Measurements from ENCODE around the gene NDP. TPM values are rescaled to one million over a fixed set of nuclear protein-coding genes. Genes with fewer than 3 reads are reported as not detected.
"Not testable (repeated sequence)": the region's sequence is repeated elsewhere in the genome, so short reads cannot be mapped to it uniquely, and the experiment has no call there.

Gene NDP
- total RNA-seq, 1 donor from 2014 or later: not detected

DNA sequence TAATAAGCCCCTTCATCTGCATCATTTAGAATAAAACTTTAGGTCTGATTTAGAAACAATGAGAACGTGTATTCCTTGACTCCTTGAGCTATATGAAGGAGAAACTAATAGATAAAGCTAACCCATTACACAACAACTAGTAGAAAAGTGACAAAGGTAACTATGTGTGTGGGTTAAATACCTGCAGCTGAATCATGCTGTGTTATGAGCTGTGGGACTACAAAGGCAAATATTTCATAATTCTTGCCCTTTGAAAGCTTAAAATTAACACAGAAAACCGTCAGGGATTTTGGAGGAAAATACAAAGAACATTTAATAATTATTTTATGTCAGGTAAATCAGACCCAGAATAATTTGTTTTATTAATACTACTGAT lies 898 bp upstream of the NDP start:
- DNase-seq (no peak), ATAC-seq (no peak)
- intact Hi-C loops (cut with micrococcal nuclease): no loop called here

- DNase-seq: no peak
- intact Hi-C loops (cut with micrococcal nuclease): no loop called here
- ATAC-seq: no peak
These were observed 926 bp downstream of the NDP start for GRCh38 chrX:43971966-43972961.

DNA sequence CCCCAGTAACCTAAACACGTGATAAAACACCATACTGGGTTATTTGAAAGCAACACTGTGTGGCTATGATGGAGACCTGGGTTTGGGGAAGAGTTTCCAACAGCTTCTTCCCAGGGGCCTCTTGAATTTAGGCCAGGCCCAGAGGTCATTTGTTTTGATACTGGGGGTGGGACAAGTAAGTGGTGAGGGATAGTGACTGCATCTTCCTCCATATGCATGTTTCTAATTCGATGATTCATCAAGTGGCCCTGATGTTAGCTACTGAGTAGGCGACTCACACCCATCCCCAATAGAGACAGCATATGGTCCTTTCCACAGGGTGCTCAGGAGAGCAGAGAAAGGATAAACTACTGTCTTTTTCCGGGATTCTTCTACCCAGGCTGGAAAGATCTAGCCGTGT lies 2.7 kb downstream of the NDP start:
- ATAC-seq: no peak
- DNase-seq: no peak
- intact Hi-C loops (cut with micrococcal nuclease): no loop called here

GRCh38 chrX:43969504-43970501 lies 3.4 kb downstream of the NDP start:
- ATAC-seq: no peak

GRCh38 chrX:43968359-43968781 lies 4.8 kb downstream of the NDP start:
- intact Hi-C loops (cut with micrococcal nuclease): no loop called here
- no peak for ATAC-seq

More at GRCh38 chrX:43969504-43970501, 3.4 kb downstream of the NDP start:
- DNase-seq: no peak
- intact Hi-C loops (cut with micrococcal nuclease): no loop called here

GRCh38 chrX:43964936-43965335 lies 8.3 kb downstream of the NDP start:
- intact Hi-C loops (cut with micrococcal nuclease): no loop called here
- DNase-seq (no peak), ATAC-seq (no peak)

More at GRCh38 chrX:43968359-43968781, 4.8 kb downstream of the NDP start:
- no peak for DNase-seq

DNA sequence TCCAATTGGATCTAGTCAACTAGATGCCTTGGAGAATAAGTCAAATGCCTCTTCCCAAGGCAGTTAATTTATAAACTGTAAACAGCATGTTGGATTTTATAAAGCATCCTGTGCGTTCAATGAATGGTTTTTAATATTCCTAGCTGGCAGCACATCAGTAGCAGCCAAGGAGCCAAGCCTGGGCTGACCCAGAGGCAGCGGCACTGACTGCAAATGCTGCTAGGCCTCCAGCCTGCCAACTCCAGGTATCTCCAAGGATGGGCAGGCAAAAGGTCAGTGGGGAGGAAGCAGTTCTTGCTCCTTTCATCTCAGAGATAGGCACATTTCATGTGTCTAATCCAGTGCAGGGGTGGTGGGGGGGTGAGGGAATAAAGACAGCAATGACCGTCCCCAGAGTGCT lies 9.5 kb downstream of the NDP start:
- ATAC-seq: no peak
- intact Hi-C loops (cut with micrococcal nuclease): no loop called here
- no peak for DNase-seq

GRCh38 chrX:43962636-43963035 lies 10.6 kb downstream of the NDP start:
- ATAC-seq (peak; percentile 86), DNase-seq (peak; percentile 27)
- intact Hi-C loops (cut with micrococcal nuclease): no loop called here

- no peak for DNase-seq
- no peak for ATAC-seq
- intact Hi-C loops (cut with micrococcal nuclease): no loop called here
These were observed 11.5 kb downstream of the NDP start for GRCh38 chrX:43961699-43962098.

- ATAC-seq (peak; percentile 76), DNase-seq (no peak)
- intact Hi-C loops (cut with micrococcal nuclease): loop anchor here (10.0 kb wide), 1 partner anchor 66 kb away; no protein-coding TSS in a partner anchor
These were observed 14.7 kb downstream of the NDP start for GRCh38 chrX:43958529-43958928.

- ATAC-seq (no peak), DNase-seq (no peak)
- intact Hi-C loops (cut with micrococcal nuclease): loop anchor here (10.0 kb wide), 1 partner anchor 69 kb away; no protein-coding TSS in a partner anchor
These were observed 17.2 kb downstream of the NDP start for GRCh38 chrX:43956034-43956433.

DNA sequence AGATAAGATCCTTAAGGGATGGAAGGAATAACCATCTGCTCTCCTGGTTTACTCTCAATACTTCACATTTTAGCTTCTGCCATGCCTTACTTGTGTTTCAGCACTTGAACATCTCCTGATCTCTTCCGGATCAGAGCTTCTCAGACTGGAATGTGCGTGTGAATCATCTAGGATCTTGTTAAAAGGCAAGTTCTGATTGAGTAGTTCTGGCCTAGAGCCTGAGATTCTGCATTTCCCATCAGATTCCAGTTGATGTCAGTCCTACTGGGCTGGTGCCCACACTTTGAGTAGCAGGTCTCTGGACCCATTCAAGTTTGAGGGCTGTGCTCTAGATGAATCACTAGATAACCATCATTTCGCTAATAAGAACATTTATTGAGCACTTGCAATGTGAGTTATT lies 20.0 kb downstream of the NDP start:
- DNase-seq: no peak
- no peak for ATAC-seq
- intact Hi-C loops (cut with micrococcal nuclease): loop anchor here (10.0 kb wide), 1 partner anchor 72 kb away; no protein-coding TSS in a partner anchor

DNA sequence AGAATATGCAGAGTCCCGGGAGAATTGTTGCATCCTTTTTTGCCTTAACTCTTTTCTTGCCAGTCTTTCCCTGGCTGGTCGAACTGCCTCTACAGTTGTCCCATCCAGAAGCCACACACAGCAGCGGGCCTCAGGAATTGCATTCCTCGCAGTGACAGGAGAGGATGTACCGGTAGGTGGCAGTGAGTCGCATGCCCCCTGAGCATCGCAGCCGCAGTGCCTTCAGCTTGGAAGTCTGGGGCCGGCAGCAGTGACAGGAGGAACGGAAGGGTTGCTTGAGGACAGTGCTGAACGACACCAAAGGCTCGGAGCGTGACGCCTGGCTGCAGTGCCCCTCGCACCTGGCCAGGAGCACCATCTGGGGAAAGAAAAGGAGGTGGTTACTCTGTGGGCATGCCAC lies 23.5 kb downstream of the NDP start:
- peak; percentile 58 for ATAC-seq
- DNase-seq: peak; percentile 35
- intact Hi-C loops (cut with micrococcal nuclease): loop anchor here (10.0 kb wide), 1 partner anchor 75 kb away; no protein-coding TSS in a partner anchor

- DNase-seq: no peak
- no peak for ATAC-seq
- intact Hi-C loops (cut with micrococcal nuclease): no loop called here
These were observed 32.2 kb downstream of the NDP start for GRCh38 chrX:43940816-43941474.

- DNase-seq (no peak), ATAC-seq (peak; percentile 41)
- intact Hi-C loops (cut with micrococcal nuclease): loop anchor here (2.0 kb wide), 1 partner anchor 103 kb away; no protein-coding TSS in a partner anchor
These were observed 33.8 kb downstream of the NDP start for GRCh38 chrX:43939187-43939926.

- DNase-seq; ATAC-seq; intact Hi-C loops (cut with micrococcal nuclease): not testable (repeated sequence)
These were observed 51.2 kb downstream of the NDP start for GRCh38 chrX:43922032-43922431.

GRCh38 chrX:43910772-43911171 lies 62.4 kb downstream of the NDP start:
- DNase-seq; intact Hi-C loops (cut with micrococcal nuclease); ATAC-seq: not testable (repeated sequence)

DNA sequence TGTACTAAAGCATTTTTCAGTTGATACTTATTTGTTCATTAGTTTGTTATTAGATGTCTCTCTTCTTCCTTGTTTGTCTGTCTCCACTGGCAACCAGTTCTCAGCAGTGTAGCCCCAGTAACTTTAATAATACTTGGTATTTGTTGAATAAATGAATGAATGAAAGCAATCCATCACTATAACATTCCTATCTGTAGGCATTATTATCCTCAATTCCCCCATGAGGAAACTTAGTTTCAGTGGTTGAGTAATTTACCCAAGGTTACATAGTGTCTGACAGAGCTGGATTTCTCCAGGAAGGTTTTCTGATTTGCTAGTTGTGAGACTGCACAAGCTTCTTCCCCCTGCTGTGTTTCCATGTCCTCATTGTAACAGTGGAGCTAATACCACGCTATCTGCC lies 63.2 kb downstream of the NDP start:
- DNase-seq (no peak), ATAC-seq (no peak)
- intact Hi-C loops (cut with micrococcal nuclease): no loop called here
